T-helper 2 cell treated with Interferon-gamma antibody and Interleukin-4, amounts not matched to agents 5 μg/mL and 100 μg/mL, for 36 hours (primary cell): ENCODE data around the gene NAV2.

Source experiments
- DNase-seq: peaks from one replicate; pipeline ENCODE4 v3.0.0; 2021; ENCODE audit warnings: low spot score
- H3K27ac Mint-ChIP-seq: one replicate; pipeline ENCODE4 v1.8.0; 2021; ENCODE audit warnings: mild to moderate bottlenecking, mixed read lengths
- H3K27me3 Mint-ChIP-seq: one replicate; pipeline ENCODE4 v1.8.0; 2021; ENCODE audit warnings: low read depth, mixed read lengths
- H3K36me3 Mint-ChIP-seq: one replicate; pipeline ENCODE4 v1.8.0; 2021; ENCODE audit warnings: low read depth, mixed read lengths
- H3K4me1 Mint-ChIP-seq: one replicate; pipeline ENCODE4 v1.8.0; 2021; ENCODE audit warnings: low read depth, mixed read lengths
- H3K4me3 Mint-ChIP-seq: one replicate; pipeline ENCODE4 v1.8.0; 2022; ENCODE audit warnings: mild to moderate bottlenecking, moderate library complexity, mixed read lengths
- H3K9me3 Mint-ChIP-seq: one replicate; pipeline ENCODE4 v1.8.0; 2021; ENCODE audit warnings: mixed read lengths

Gene NAV2

GRCh38 chr11:20008871-20009644 is 296.4 kb downstream of the NAV2 start:
- Mint-ChIP-seq H3K27me3 (no peaks in the 10 kb centered on the region), H3K9me3 (no peaks in the 10 kb centered on the region), H3K4me3 (no peak overlapping the region), H3K4me1 (no peaks in the 10 kb centered on the region), H3K36me3 (no peaks in the 10 kb centered on the region), H3K27ac (no peak overlapping the region)
- no peak for DNase-seq

GRCh38 chr11:20010156-20010850 is 297.7 kb downstream of the NAV2 start:
- H3K9me3 Mint-ChIP-seq, result no peaks in the 10 kb centered on the region
- no peak overlapping the region for H3K4me3 Mint-ChIP-seq
- H3K27ac Mint-ChIP-seq, result no peak overlapping the region
- H3K4me1 Mint-ChIP-seq, result no peaks in the 10 kb centered on the region
- no peaks in the 10 kb centered on the region for H3K36me3 Mint-ChIP-seq
- DNase-seq, result no peak
- H3K27me3 Mint-ChIP-seq, result no peaks in the 10 kb centered on the region

GRCh38 chr11:20010851-20011225 is 298.2 kb downstream of the NAV2 start:
- H3K4me1 Mint-ChIP-seq, result no peaks in the 10 kb centered on the region
- no peak overlapping the region for H3K27ac Mint-ChIP-seq
- DNase-seq, result no peak
- no peak overlapping the region for H3K4me3 Mint-ChIP-seq
- no peaks in the 10 kb centered on the region for H3K9me3 Mint-ChIP-seq
- H3K27me3 Mint-ChIP-seq, result no peaks in the 10 kb centered on the region
- H3K36me3 Mint-ChIP-seq, result no peaks in the 10 kb centered on the region

GRCh38 chr11:20011307-20011951 is 298.8 kb downstream of the NAV2 start:
- no peaks in the 10 kb centered on the region for H3K36me3 Mint-ChIP-seq
- no peaks in the 10 kb centered on the region for H3K9me3 Mint-ChIP-seq
- DNase-seq, result no peak
- H3K27me3 Mint-ChIP-seq, result no peaks in the 10 kb centered on the region
- no peak overlapping the region for H3K4me3 Mint-ChIP-seq
- no peak overlapping the region for H3K27ac Mint-ChIP-seq
- H3K4me1 Mint-ChIP-seq, result no peaks in the 10 kb centered on the region

DNA sequence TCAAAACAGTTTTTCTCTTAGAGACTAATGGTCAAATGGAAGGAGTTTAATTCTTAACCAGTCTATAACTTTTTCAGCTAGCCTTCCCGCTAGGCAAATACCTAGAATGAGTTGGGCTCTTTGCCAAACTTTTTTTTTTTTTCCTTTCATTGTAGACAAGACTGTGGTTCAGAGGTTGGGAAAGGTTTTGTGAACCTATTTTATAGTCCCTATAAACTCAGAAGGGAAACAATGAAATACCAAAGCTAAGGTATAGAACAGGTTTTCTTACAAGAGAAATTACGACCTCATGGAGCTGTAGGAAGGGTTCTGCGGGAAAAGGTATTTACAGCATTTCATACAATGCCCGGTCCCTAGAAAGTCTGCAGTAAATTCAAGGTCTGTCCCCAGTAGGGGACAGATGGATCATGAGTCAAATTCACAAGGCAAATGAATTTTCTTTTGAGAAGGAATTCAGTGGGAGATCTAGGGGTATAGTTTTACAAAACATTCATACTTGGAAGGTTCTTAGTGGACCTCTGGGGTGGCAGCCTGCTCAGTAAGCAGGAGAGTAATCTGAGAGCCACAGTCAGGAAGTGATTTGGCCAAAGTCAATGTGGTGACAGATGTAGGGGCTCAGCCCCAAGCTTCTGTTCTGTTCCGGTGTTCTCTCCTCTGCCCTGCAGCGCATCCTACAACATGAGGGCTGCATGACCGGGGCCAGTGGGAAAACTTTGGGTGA is 300.9 kb downstream of the NAV2 start:
- Mint-ChIP-seq H3K4me3 (no peak overlapping the region), H3K27me3 (peaks cover 2% of the 10 kb centered on the region), H3K27ac (no peak overlapping the region), H3K4me1 (no peaks in the 10 kb centered on the region), H3K9me3 (no peaks in the 10 kb centered on the region), H3K36me3 (no peaks in the 10 kb centered on the region)
- DNase-seq, result no peak

DNA sequence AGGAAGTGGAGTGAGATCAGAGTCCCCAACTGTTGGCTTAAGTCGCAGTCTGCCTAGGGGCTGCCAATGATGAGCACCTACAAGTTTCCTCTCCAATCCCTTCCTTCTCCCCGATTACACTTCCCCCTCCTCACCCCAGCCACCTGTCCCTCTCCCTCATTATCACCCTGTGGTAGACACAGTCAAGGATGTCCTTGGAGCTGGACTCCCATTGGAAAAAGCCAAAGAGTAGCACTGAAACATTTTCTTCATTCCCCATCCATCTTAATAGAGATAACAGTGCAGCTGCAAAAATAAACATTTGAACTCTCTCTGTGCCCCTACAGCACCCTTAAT is 301.4 kb downstream of the NAV2 start:
- Mint-ChIP-seq H3K4me3 (no peak overlapping the region), H3K4me1 (no peaks in the 10 kb centered on the region), H3K9me3 (no peaks in the 10 kb centered on the region), H3K27ac (no peak overlapping the region), H3K36me3 (no peaks in the 10 kb centered on the region), H3K27me3 (peaks cover 2% of the 10 kb centered on the region)
- DNase-seq, result no peak

DNA sequence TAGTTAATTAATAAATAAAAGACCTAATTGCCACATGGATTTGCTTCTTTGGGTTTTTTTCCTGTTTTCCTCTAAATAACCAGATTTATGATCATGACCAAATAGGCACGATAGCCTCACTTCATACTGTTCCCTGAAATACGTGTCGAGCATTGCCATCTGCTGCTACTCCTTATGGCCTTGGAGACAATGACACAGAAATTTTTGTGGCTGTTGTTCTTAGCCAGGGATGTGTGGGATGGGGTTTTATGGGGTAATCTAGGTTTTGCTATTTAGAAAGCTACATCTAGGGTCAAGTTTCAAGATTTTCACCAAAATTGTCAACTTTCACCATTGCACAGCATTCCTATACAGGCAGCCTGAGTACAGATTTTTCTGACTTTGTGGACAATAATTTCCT is 302.5 kb downstream of the NAV2 start:
- H3K9me3 Mint-ChIP-seq, result no peaks in the 10 kb centered on the region
- H3K27ac Mint-ChIP-seq, result no peak overlapping the region
- H3K36me3 Mint-ChIP-seq, result no peaks in the 10 kb centered on the region
- no peak for DNase-seq
- H3K4me3 Mint-ChIP-seq, result no peak overlapping the region
- H3K4me1 Mint-ChIP-seq, result no peaks in the 10 kb centered on the region
- H3K27me3 Mint-ChIP-seq, result peaks cover 2% of the 10 kb centered on the region

DNA sequence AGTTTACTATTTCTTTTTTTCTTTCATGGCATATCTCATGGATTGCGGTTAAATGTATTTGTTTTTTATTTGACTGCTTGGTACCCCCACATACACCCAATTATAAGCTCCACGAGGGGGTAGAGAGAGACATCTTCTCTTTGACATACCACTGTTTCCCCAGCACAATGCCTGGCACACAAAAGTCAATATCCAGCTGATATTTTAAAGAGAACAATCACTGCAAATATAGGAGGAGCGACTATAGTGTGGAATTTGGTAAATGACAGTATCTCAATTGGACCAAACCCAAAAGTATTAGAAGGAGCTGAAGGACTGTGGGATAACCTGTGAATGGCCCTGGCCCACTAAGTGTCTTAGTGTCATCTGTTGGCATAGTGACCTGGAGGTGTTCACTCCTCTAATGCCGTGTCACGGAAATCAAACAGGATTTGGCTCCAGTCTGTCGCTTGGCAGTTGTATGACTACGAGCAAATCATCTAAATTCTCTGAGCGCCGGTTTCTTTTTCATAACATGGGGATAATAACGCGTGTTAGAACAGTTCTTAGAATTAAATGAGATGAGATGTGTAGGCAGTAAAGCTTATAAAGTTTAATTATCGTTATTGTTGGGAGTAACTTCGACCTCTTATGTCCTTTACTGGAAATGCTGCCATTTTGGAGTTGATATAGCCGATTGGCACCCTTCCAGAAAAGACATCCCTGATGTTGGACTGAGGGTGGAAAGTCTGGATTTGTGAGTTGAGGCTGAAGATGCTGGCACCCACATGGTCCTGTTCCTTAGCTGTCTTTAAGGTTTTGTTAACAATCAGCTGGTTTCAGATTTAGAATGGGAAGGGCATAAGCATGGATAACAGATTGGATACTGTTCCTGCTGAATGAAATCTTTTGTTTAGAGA is 303.1 kb downstream of the NAV2 start:
- Mint-ChIP-seq H3K27me3 (peaks cover 2% of the 10 kb centered on the region), H3K27ac (no peak overlapping the region), H3K9me3 (no peaks in the 10 kb centered on the region), H3K4me1 (no peaks in the 10 kb centered on the region), H3K4me3 (no peak overlapping the region), H3K36me3 (no peaks in the 10 kb centered on the region)
- DNase-seq, result no peak

DNA sequence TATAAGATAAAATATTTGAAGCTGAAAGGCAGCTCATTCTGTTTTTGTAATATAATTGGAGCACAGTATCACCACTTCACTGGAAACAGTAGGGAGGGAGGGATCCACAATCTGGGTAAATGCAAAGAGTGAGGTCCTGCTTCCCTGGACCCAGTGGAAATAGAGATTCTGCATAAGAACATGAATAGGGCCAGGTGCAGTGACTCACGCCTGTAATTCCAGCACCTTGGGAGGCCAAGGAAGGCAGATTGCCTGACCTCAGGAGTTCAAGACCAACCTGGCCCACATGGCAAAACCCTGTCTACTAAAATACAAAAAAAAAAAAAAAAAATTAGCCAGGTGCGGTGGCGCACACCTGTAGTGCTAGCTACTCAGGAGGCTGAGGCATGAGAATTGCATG is 303.9 kb downstream of the NAV2 start:
- no peaks in the 10 kb centered on the region for H3K36me3 Mint-ChIP-seq
- H3K27me3 Mint-ChIP-seq, result peaks cover 2% of the 10 kb centered on the region
- no peak overlapping the region for H3K4me3 Mint-ChIP-seq
- H3K9me3 Mint-ChIP-seq, result no peaks in the 10 kb centered on the region
- H3K27ac Mint-ChIP-seq, result no peak overlapping the region
- H3K4me1 Mint-ChIP-seq, result no peaks in the 10 kb centered on the region
- no peak for DNase-seq

GRCh38 chr11:20017320-20017719 is 304.7 kb downstream of the NAV2 start:
- no peak for DNase-seq
- no peaks in the 10 kb centered on the region for H3K36me3 Mint-ChIP-seq
- no peaks in the 10 kb centered on the region for H3K9me3 Mint-ChIP-seq
- no peak overlapping the region for H3K27ac Mint-ChIP-seq
- H3K4me3 Mint-ChIP-seq, result no peak overlapping the region
- H3K27me3 Mint-ChIP-seq, result peaks cover 2% of the 10 kb centered on the region
- no peaks in the 10 kb centered on the region for H3K4me1 Mint-ChIP-seq

GRCh38 chr11:20020198-20020597 is 307.6 kb downstream of the NAV2 start:
- Mint-ChIP-seq H3K9me3 (no peaks in the 10 kb centered on the region), H3K27me3 (peaks cover 2% of the 10 kb centered on the region), H3K4me1 (no peaks in the 10 kb centered on the region), H3K4me3 (no peak overlapping the region), H3K27ac (no peak overlapping the region), H3K36me3 (no peaks in the 10 kb centered on the region)
- DNase-seq, result no peak

DNA sequence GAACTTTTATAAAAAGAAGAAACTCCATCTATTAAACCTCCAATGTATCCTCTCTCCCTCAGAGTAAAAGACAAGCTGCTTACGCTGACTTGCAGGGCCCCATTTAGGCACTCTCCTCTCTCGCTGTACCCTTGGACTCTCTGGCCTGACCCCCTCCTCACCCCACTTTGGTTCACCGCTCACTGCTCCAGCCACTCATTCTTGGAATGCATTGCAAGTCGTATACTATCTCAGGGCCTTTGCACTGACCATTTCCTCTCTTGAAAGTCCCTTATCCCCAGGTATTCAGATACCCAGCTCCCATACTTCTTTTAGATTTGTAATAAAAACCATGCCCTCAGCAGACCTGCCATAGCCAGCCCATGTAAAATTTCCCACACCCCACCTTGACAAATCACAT is 308.1 kb downstream of the NAV2 start:
- H3K27ac Mint-ChIP-seq, result no peak overlapping the region
- DNase-seq, result no peak
- no peaks in the 10 kb centered on the region for H3K4me1 Mint-ChIP-seq
- no peaks in the 10 kb centered on the region for H3K9me3 Mint-ChIP-seq
- H3K4me3 Mint-ChIP-seq, result no peak overlapping the region
- no peaks in the 10 kb centered on the region for H3K36me3 Mint-ChIP-seq
- H3K27me3 Mint-ChIP-seq, result peaks cover 2% of the 10 kb centered on the region

DNA sequence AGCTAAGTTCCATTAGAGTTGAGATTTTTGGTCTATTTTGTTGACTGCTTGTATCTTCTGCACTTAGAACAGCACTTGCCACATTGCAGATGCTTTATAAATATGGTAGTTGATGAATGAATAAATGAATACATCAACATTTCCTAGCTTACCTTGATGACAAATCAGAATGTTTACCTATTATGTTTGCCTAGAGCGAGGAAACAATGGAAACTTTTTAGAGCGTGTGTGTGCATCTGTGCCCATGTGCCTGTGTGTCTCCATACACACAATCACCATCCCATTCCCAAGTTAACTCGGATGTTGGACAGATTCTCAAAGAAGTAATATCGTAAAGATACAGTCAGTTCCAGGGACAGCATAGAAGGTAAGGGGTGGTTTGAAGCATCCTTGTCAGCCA is 308.6 kb downstream of the NAV2 start:
- no peak overlapping the region for H3K4me3 Mint-ChIP-seq
- no peaks in the 10 kb centered on the region for H3K4me1 Mint-ChIP-seq
- H3K9me3 Mint-ChIP-seq, result no peaks in the 10 kb centered on the region
- H3K27ac Mint-ChIP-seq, result no peak overlapping the region
- H3K27me3 Mint-ChIP-seq, result peaks cover 2% of the 10 kb centered on the region
- no peak for DNase-seq
- H3K36me3 Mint-ChIP-seq, result no peaks in the 10 kb centered on the region
